Testis (tissue), 2 donors: ENCODE data around the gene PI16.

Experiments
- POLR2A ChIP-seq: fragments of 450-650 bp; IDR thresholded peaks from one replicate; pipeline ENCODE4 v1.6.1; 2017; ENCODE audit warnings: antibody characterized with exemption, mild to moderate bottlenecking, moderate library complexity
- TF ChIP-seq, protein P1 (sequence below), 3 experiments: fragments of 450-650 bp in 2 of 3; fragments of 200-600 bp in 1 of 3; sonication (generic) in 1 of 3; IDR thresholded peaks; one replicate each; pipeline ENCODE4 v1.5.1; 2016 to 2019; ENCODE audit warnings: antibody characterized with exemption in 3 of 3, mild to moderate bottlenecking in 2 of 3, moderate library complexity in 1 of 3

DNA sequence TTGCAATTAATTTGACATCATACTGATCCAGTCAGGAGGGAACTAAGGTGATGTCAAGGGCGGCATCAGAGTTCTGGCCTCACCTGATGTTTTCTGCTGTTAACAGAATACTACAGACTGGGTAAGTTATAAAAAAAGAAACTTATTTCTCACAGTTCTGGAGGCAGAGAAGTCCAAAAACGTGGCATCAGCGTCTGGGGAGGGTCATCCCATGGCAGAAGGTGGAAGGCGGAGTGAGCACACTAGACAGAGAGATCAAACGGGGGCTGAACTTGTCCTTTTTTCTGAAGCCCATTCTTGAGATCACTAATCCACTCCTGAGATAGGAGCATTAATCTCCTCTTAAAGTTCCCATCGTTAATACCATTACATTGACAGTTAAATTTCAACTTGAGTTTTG is 34.7 kb downstream of the PI16 start:
- TF ChIP-seq, protein P1, sequence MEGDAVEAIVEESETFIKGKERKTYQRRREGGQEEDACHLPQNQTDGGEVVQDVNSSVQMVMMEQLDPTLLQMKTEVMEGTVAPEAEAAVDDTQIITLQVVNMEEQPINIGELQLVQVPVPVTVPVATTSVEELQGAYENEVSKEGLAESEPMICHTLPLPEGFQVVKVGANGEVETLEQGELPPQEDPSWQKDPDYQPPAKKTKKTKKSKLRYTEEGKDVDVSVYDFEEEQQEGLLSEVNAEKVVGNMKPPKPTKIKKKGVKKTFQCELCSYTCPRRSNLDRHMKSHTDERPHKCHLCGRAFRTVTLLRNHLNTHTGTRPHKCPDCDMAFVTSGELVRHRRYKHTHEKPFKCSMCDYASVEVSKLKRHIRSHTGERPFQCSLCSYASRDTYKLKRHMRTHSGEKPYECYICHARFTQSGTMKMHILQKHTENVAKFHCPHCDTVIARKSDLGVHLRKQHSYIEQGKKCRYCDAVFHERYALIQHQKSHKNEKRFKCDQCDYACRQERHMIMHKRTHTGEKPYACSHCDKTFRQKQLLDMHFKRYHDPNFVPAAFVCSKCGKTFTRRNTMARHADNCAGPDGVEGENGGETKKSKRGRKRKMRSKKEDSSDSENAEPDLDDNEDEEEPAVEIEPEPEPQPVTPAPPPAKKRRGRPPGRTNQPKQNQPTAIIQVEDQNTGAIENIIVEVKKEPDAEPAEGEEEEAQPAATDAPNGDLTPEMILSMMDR (IDR thresholded peaks at IDR 0.05), result no peak
- TF ChIP-seq POLR2A, result no peak
